ENCODE measurements around the gene CACNA1H. TPM values are rescaled to one million over a fixed set of nuclear protein-coding genes. Genes with fewer than 3 reads are reported as not detected.

Gene CACNA1H
- total RNA-seq, 4 donors from 2014 or later: 225 to 361 (median 259) TPM

- H3K36me3 ChIP-seq: no peaks in the 10 kb centered on the region
- WGBS: 38% methylated on average over 14 of the region's 20 CpGs
- peak overlapping the region; percentile 92 to 98 (median 95) for H3K27ac ChIP-seq (replicated peaks in 1 of 4)
- no peaks in the 10 kb centered on the region for H3K9me3 ChIP-seq
- DNase-seq (ENCODE audit: extremely low spot score): no peak
- peak overlapping the region; percentile 67 to 86 (median 75) for H3K4me3 ChIP-seq
- peaks cover 33 to 90% (median 87%) of the 10 kb centered on the region in 4 donors for H3K4me1 ChIP-seq
- peaks cover 0 to 84% (median 0%) of the 10 kb centered on the region in 4 donors for H3K27me3 ChIP-seq
- intact Hi-C loops (cut with DNase I): no loop called here
- no peak for TF ChIP-seq POLR2AphosphoS5 (IDR thresholded peaks at IDR 0.05)
- TF ChIP-seq POLR2A (IDR thresholded peaks at IDR 0.05; ENCODE audit: low read depth): no peak
- TF ChIP-seq, protein P1, sequence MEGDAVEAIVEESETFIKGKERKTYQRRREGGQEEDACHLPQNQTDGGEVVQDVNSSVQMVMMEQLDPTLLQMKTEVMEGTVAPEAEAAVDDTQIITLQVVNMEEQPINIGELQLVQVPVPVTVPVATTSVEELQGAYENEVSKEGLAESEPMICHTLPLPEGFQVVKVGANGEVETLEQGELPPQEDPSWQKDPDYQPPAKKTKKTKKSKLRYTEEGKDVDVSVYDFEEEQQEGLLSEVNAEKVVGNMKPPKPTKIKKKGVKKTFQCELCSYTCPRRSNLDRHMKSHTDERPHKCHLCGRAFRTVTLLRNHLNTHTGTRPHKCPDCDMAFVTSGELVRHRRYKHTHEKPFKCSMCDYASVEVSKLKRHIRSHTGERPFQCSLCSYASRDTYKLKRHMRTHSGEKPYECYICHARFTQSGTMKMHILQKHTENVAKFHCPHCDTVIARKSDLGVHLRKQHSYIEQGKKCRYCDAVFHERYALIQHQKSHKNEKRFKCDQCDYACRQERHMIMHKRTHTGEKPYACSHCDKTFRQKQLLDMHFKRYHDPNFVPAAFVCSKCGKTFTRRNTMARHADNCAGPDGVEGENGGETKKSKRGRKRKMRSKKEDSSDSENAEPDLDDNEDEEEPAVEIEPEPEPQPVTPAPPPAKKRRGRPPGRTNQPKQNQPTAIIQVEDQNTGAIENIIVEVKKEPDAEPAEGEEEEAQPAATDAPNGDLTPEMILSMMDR (IDR thresholded peaks at IDR 0.05): no peak
- TF ChIP-seq EP300 (IDR thresholded peaks at IDR 0.05): no peak
Observed at GRCh38 chr16:1155353-1156054, 2.6 kb downstream of the CACNA1H start.

DNA sequence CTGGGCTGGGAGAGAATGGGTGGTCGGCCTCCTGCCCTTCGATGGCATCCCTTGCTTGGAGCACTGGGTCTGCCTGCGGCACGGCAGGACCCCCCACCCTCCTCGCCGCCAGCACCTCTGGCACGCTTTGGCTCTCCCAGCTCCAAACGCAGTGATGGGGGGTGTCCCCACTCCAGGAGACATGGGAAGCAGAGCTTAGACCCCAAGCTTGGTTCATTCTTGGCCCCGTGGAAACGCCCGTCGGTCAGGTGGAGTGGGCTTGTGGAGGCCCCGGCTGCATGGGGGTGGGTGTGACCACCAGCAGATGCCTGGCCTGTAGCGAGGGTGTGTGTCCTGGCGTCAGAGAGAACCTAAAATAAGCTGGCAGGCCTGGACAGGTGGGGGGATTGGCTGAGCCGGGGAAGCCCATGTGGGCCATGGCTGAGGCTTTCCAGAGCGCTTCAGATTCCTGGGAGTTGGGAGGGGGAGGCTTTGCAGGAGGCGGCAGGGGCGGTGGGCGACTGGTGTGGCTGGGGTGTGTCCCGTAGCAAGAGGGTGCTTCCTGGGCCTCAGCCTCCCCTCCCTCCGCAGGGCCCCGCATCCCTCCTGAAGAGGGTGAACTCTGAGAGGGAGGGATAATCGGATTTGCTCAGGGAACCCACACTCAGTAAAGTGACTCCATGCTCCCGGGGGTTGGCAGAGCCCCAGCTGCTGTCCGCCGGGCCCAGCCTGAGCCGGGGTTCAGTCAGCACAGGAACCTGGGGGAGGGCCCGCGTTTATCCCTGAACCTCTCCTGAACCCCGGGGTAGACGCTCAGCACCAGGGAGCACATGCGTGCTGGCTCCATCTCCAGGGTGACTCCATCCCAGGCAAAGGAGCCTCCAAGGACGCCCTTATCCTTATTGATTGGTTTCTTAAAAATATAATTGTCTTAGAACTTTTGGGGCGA is 3.4 kb downstream of the CACNA1H start:
- Histone ChIP-seq H3K27me3 (peaks cover 0 to 89% (median 0%) of the 10 kb centered on the region in 4 donors), H3K36me3 (no peaks in the 10 kb centered on the region), H3K4me1 (peaks cover 41 to 95% (median 94%) of the 10 kb centered on the region in 4 donors), H3K4me3 (peak overlapping the region; percentile 67 to 86 (median 75)), H3K27ac (replicated peaks in 1 of 4) (peak overlapping the region; percentile 92 to 98 (median 95)), H3K9me3 (no peaks in the 10 kb centered on the region)
- intact Hi-C loops (cut with DNase I): no loop called here
- TF ChIP-seq EP300 (IDR thresholded peaks at IDR 0.05): no peak
- TF ChIP-seq POLR2AphosphoS5 (IDR thresholded peaks at IDR 0.05): peak; percentile 4 to 15
- TF ChIP-seq, protein P1 (IDR thresholded peaks at IDR 0.05): no peak
- TF ChIP-seq POLR2A (IDR thresholded peaks at IDR 0.05; ENCODE audit: low read depth): no peak
- DNase-seq (ENCODE audit: extremely low spot score): no peak
- WGBS: 51% methylated on average over 23 of the region's 35 CpGs

DNA sequence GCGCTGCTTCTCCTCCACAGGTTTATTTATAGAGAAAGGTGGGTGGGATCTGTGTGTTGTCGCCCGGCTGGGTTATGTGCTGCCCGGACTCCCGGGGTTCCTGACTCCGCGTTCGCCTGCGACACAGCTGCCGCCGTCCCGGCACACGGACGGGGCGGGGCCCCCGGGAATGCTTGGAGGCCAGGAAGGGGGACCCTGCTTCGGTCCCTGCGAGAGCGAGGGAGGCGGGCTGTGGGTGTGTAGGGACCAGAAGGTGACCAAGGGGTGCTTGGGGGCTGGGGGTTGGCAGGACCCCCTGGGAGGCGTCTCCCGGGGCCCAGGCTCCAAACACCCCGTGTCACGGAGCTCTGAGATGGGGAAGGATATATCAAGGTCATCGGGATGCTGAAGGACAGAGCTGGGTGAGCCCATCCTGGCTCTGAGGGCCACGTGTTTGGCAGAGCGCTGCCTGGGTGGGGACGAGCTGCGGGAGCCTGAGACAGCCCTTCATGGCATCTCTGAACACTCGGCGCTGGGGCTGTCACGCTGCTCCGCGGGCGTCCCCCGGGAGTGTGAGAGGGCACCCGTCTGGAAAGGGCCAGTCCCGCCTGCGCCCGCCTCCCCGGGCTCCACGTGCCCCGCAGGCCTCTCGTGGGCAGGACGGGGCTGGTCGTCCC is 4.2 kb downstream of the CACNA1H start:
- 55% methylated on average over 34 of the region's 46 CpGs for WGBS
- DNase-seq (ENCODE audit: extremely low spot score): no peak
- Histone ChIP-seq H3K27ac (replicated peaks in 1 of 4) (peak overlapping the region; percentile 92 to 98 (median 95)), H3K9me3 (no peaks in the 10 kb centered on the region), H3K4me3 (peak overlapping the region; percentile 67 to 86 (median 75)), H3K36me3 (no peaks in the 10 kb centered on the region), H3K4me1 (peaks cover 45 to 95% (median 94%) of the 10 kb centered on the region in 4 donors), H3K27me3 (peaks cover 0 to 91% (median 0%) of the 10 kb centered on the region in 4 donors)
- TF ChIP-seq EP300 (IDR thresholded peaks at IDR 0.05) (no peak), POLR2AphosphoS5 (IDR thresholded peaks at IDR 0.05) (peak; percentile 56 to 62)
- TF ChIP-seq, protein P1 (IDR thresholded peaks at IDR 0.05): no peak
- intact Hi-C loops (cut with DNase I): no loop called here

- Histone ChIP-seq H3K27ac (replicated peaks in 1 of 4) (peak overlapping the region; percentile 92 to 98 (median 95)), H3K36me3 (no peaks in the 10 kb centered on the region), H3K4me3 (peak overlapping the region; percentile 42 to 86 (median 70)), H3K27me3 (peaks cover 0 to 92% (median 0%) of the 10 kb centered on the region in 4 donors), H3K9me3 (no peaks in the 10 kb centered on the region), H3K4me1 (peaks cover 45 to 96% (median 95%) of the 10 kb centered on the region in 4 donors)
- intact Hi-C loops (cut with DNase I): no loop called here
- 73% methylated on average over 17 of the region's 40 CpGs for WGBS
- TF ChIP-seq EP300 (IDR thresholded peaks at IDR 0.05) (no peak), POLR2AphosphoS5 (IDR thresholded peaks at IDR 0.05) (peak in 1 of 2 donors; percentile 21)
- no peak for DNase-seq (ENCODE audit: extremely low spot score)
Observed at GRCh38 chr16:1157639-1158455, 4.9 kb downstream of the CACNA1H start.
